CD4-positive, alpha-beta T cell (primary cell): Measurements from ENCODE around the gene AMBRA1. TPM values are rescaled to one million over a fixed set of nuclear protein-coding genes. Genes with fewer than 3 reads are reported as not detected.

Experiments
- ATAC-seq: fragments of 200-7000 bp; cut with Tn5 transposase; one replicate; pipeline ENCODE4 v1.10.0; 2022; ENCODE audit warnings: mild to moderate bottlenecking; ENCODE audit not compliant: poor library complexity
- CTCF ChIA-PET: fragments of 350-600 bp; sonication (Branson Sonifier 250); formaldehyde crosslinking; loops from one replicate; lab custom pipeline; 2021; ENCODE audit warnings: antibody characterized with exemption, inconsistent platforms; lab: Charles Lee
- POLR2A ChIA-PET: fragments of 350-600 bp; sonication (Branson Sonifier 250); formaldehyde crosslinking; loops from one replicate; lab custom pipeline; 2021; ENCODE audit warnings: antibody characterized with exemption, inconsistent platforms; lab: Charles Lee
- DNase-seq, 14 experiments: peaks; one replicate each; pipeline ENCODE4 v3.0.0-alpha.2; 2013 to 2020; ENCODE audit warnings: mixed read lengths in 2 of 14
- H3K27ac ChIP-seq, 2 donors: one replicate each; pipeline versions ENCODE4 v1.5.1 to v1.7.0; 2013; ENCODE audit warnings: low read length in 2 of 2, low read depth in 1 of 2, mild to moderate bottlenecking in 1 of 2
- H3K27me3 ChIP-seq, 2 experiments: 1 replicate in 1 of 2; 2 replicates in 1 of 2; pipeline versions ENCODE4 v1.6.1 to v1.7.0; 2013; ENCODE audit warnings: low read length in 2 of 2, control low read depth in 1 of 2, mild to moderate bottlenecking in 1 of 2, moderate library complexity in 1 of 2; ENCODE audit not compliant: insufficient read depth in 2 of 2, control insufficient read depth in 1 of 2
- H3K36me3 ChIP-seq: one replicate; pipeline ENCODE4 v1.6.1; 2013; ENCODE audit warnings: low read length, control low read depth; ENCODE audit not compliant: insufficient read depth
- H3K4me1 ChIP-seq: one replicate; pipeline ENCODE4 v1.6.1; 2013; ENCODE audit warnings: low read length, control low read depth; ENCODE audit not compliant: insufficient read depth
- H3K4me3 ChIP-seq: one replicate; pipeline ENCODE4 v1.5.1; 2013; ENCODE audit warnings: mild to moderate bottlenecking, low read length, moderate library complexity
- H3K9me3 ChIP-seq, 2 experiments: 1 replicate in 1 of 2; 2 replicates in 1 of 2; pipeline versions ENCODE4 v1.6.1 to v1.7.0; 2013; ENCODE audit warnings: low read length in 2 of 2, mild to moderate bottlenecking in 2 of 2, control low read depth in 1 of 2, moderate library complexity in 1 of 2; ENCODE audit not compliant: control insufficient read depth in 1 of 2, insufficient read depth in 1 of 2
- H3K27ac Mint-ChIP-seq: one replicate; pipeline ENCODE4 v1.8.0; 2020; ENCODE audit warnings: mixed read lengths
- H3K27me3 Mint-ChIP-seq: one replicate; pipeline ENCODE4 v1.8.0; 2021; ENCODE audit warnings: mixed read lengths
- H3K36me3 Mint-ChIP-seq: one replicate; pipeline ENCODE4 v1.8.0; 2021; ENCODE audit warnings: low read depth, mixed read lengths
- H3K4me1 Mint-ChIP-seq: one replicate; pipeline ENCODE4 v1.8.0; 2021; ENCODE audit warnings: low read depth, mixed read lengths
- H3K4me3 Mint-ChIP-seq: one replicate; pipeline ENCODE4 v1.8.0; 2020; ENCODE audit warnings: mild to moderate bottlenecking, mixed read lengths
- H3K9me3 Mint-ChIP-seq: one replicate; pipeline ENCODE4 v1.8.0; 2020; ENCODE audit warnings: mixed read lengths
- intact Hi-C, 2 experiments: fragments of 100-400 bp; cut with DNase I in 1 of 2; cut with micrococcal nuclease in 1 of 2; formaldehyde crosslinking; loops; one replicate each; pipeline versions ENCODE4 v1.15.1 to v1.9.0; 2023 to 2025; cut with DNase I, micrococcal nuclease
- total RNA-seq, 174 experiments: library from RNA in 2 of 174; stranded (reverse) in 2 of 174; gene quantifications; one replicate each; pipeline ENCODE4 v1.2.3 and lab custom pipeline; 2021 to 2026
- TF ChIP-seq, protein P1 (sequence below): fragments of 200-600 bp; IDR thresholded peaks from one replicate; pipeline ENCODE4 v1.8.0; 2022; ENCODE audit warnings: antibody characterized with exemption, mild to moderate bottlenecking

AMBRA1 gene
- total RNA-seq, 2 experiments from 2014 or later = 29.4 to 31.9 TPM

DNA sequence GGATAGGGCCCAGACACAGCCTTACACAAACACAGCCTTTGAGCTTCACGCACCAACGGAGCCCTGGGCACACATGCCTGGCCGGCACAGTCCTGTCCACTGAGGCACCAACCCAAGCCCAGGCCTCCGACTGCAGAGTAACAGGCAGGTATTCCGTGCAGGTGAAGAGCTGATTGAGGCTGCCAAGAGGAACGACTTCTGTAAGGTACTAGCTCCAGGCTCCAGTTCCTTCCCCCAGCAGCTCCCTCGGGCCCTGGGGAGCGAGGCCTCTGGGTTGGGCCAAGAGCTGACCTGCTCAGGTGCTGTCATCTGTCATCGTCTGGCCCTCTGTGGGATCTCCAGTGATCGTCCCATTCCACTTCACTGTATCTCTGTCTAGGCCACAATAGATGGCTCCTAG, 215.5 kb downstream of the AMBRA1 start:
- ATAC-seq = no peak
- H3K36me3 Mint-ChIP-seq = peaks cover 38% of the 10 kb centered on the region
- peaks cover 34% of the 10 kb centered on the region for H3K4me1 ChIP-seq
- H3K4me1 Mint-ChIP-seq = peaks cover 4% of the 10 kb centered on the region
- CTCF ChIA-PET = interaction anchor here (2.4 kb wide), 1 partner anchor 26 kb away, joined by 8 read pairs; no protein-coding TSS in a partner anchor
- peaks cover 0 to 9% of the 10 kb centered on the region in 2 experiments for H3K9me3 ChIP-seq
- intact Hi-C loops = no loop called here
- H3K36me3 ChIP-seq = peaks cover 50% of the 10 kb centered on the region
- POLR2A ChIA-PET = interaction anchor here (0.9 to 2.8 kb wide), 4 partner anchors 9 to 29 kb away, joined by 4 to 10 read pairs (median 4); no protein-coding TSS in a partner anchor
- H3K27me3 ChIP-seq = peaks cover 12 to 13% of the 10 kb centered on the region in 2 experiments
- H3K27ac Mint-ChIP-seq = peak overlapping the region; percentile 20
- DNase-seq = no peak
- no peak overlapping the region for H3K27ac ChIP-seq
- TF ChIP-seq, protein P1, sequence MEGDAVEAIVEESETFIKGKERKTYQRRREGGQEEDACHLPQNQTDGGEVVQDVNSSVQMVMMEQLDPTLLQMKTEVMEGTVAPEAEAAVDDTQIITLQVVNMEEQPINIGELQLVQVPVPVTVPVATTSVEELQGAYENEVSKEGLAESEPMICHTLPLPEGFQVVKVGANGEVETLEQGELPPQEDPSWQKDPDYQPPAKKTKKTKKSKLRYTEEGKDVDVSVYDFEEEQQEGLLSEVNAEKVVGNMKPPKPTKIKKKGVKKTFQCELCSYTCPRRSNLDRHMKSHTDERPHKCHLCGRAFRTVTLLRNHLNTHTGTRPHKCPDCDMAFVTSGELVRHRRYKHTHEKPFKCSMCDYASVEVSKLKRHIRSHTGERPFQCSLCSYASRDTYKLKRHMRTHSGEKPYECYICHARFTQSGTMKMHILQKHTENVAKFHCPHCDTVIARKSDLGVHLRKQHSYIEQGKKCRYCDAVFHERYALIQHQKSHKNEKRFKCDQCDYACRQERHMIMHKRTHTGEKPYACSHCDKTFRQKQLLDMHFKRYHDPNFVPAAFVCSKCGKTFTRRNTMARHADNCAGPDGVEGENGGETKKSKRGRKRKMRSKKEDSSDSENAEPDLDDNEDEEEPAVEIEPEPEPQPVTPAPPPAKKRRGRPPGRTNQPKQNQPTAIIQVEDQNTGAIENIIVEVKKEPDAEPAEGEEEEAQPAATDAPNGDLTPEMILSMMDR = no peak
- H3K4me3 ChIP-seq = no peak overlapping the region
- H3K4me3 Mint-ChIP-seq = no peak overlapping the region
- H3K9me3 Mint-ChIP-seq = no peaks in the 10 kb centered on the region
- peaks cover 6% of the 10 kb centered on the region for H3K27me3 Mint-ChIP-seq

DNA sequence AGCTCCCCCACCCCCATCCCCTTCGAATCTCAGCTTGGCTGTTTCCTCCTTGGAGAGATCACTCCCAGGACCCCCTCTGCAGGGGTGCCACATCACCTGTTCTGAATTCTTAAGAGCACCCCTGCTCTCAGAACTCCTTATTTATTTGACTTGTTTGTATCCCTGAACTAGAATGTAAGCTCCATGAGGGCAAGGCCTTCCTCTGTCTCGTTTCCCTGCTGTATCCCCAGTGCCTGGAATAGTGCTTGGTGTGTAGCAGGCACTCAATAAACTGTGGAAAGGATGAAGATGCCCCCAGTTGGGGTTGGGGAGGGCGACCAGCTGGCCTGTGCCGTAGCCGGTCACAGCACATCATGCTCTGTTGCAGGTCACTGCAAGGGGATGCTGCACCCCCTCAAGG, 216.0 kb downstream of the AMBRA1 start:
- peaks cover 52% of the 10 kb centered on the region for H3K36me3 ChIP-seq
- Mint-ChIP-seq H3K4me1 (peaks cover 4% of the 10 kb centered on the region), H3K27ac (no peak overlapping the region), H3K4me3 (peak overlapping the region; percentile 30), H3K27me3 (peaks cover 5% of the 10 kb centered on the region), H3K9me3 (no peaks in the 10 kb centered on the region), H3K36me3 (peaks cover 38% of the 10 kb centered on the region)
- intact Hi-C loops = no loop called here
- TF ChIP-seq, protein P1 = no peak
- ATAC-seq (no peak), DNase-seq (no peak)
- H3K4me3 ChIP-seq = no peak overlapping the region
- H3K9me3 ChIP-seq = peaks cover 0 to 8% of the 10 kb centered on the region in 2 experiments
- CTCF ChIA-PET = interaction anchor here (2.4 kb wide), 1 partner anchor 26 kb away, joined by 8 read pairs; no protein-coding TSS in a partner anchor
- H3K27me3 ChIP-seq = peaks cover 8 to 9% of the 10 kb centered on the region in 2 experiments
- POLR2A ChIA-PET = interaction anchor here (0.9 to 2.8 kb wide), 4 partner anchors 9 to 29 kb away, joined by 4 to 10 read pairs (median 4); no protein-coding TSS in a partner anchor
- H3K27ac ChIP-seq = no peak overlapping the region
- H3K4me1 ChIP-seq = peaks cover 31% of the 10 kb centered on the region

DNA sequence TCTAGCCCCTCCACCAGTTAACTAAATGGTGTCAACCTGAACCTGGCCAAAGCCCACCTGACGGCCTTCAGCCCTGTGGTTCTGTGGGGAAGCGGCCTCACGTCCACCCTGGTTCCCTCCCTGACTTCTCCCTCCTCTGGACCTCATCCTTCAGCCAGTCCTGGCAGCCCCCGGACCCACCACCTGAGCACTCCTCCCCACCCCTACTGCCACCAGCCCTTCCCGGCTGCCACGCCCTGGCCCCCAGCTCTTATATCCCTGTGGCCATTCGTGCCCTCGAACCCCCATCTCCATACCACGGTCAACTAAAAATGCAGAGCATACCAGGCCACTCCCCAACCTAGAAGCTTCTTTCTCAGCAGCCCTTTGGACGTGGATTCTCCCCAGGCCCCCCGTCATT, 216.5 kb downstream of the AMBRA1 start:
- ATAC-seq = no peak
- peaks cover 3% of the 10 kb centered on the region for H3K4me1 Mint-ChIP-seq
- peaks cover 43% of the 10 kb centered on the region for H3K36me3 Mint-ChIP-seq
- DNase-seq = no peak
- intact Hi-C loops = no loop called here
- no peaks in the 10 kb centered on the region for H3K9me3 Mint-ChIP-seq
- H3K27me3 Mint-ChIP-seq = peaks cover 3% of the 10 kb centered on the region
- peaks cover 26% of the 10 kb centered on the region for H3K4me1 ChIP-seq
- peaks cover 0 to 3% of the 10 kb centered on the region in 2 experiments for H3K9me3 ChIP-seq
- H3K27ac ChIP-seq = no peak overlapping the region
- H3K4me3 Mint-ChIP-seq = peak overlapping the region; percentile 30
- CTCF ChIA-PET = interaction anchor here (2.4 kb wide), 1 partner anchor 25 kb away, joined by 8 read pairs; no protein-coding TSS in a partner anchor
- H3K4me3 ChIP-seq = no peak overlapping the region
- POLR2A ChIA-PET = interaction anchor here (1.1 to 2.8 kb wide), 3 partner anchors 8 to 28 kb away, joined by 4 to 10 read pairs (median 5); no protein-coding TSS in a partner anchor
- TF ChIP-seq, protein P1 = no peak
- no peak overlapping the region for H3K27ac Mint-ChIP-seq
- peaks cover 58% of the 10 kb centered on the region for H3K36me3 ChIP-seq
- peaks cover 2 to 5% of the 10 kb centered on the region in 2 experiments for H3K27me3 ChIP-seq
